GM06990 (cell line): ENCODE results near the gene SMIM38.

Source experiments
- DNase-seq: peaks from one replicate; pipeline ENCODE4 v3.0.0-alpha.2; 2011; ENCODE audit not compliant: insufficient read length; ENCODE audit errors: extremely low read depth
- H3K27me3 ChIP-seq: replicated peaks from 2 replicates; pipeline ENCODE4 v1.6.0; 2011; ENCODE audit warnings: low read length; ENCODE audit not compliant: control insufficient read depth, insufficient read depth
- H3K36me3 ChIP-seq: 2 replicates; pipeline ENCODE4 v1.5.1; 2011; ENCODE audit warnings: low read length; ENCODE audit not compliant: control insufficient read depth, insufficient read depth
- H3K4me3 ChIP-seq: replicated peaks from 2 replicates; pipeline ENCODE4 v1.5.1; 2011; ENCODE audit warnings: low read depth, mild to moderate bottlenecking, control low read depth, low read length
- CTCF ChIP-seq: IDR thresholded peaks from 2 replicates; pipeline ENCODE4 v1.5.1; 2011; ENCODE audit warnings: low read length, control low read depth, mild to moderate bottlenecking, inconsistent platforms; ENCODE audit not compliant: insufficient read depth, poor library complexity, severe bottlenecking

SMIM38 gene

GRCh38 chr11:69123593-69124545 lies 31.9 kb upstream of the SMIM38 start:
- H3K4me3 ChIP-seq = no peak overlapping the region

GRCh38 chr11:69125861-69126260 lies 29.9 kb upstream of the SMIM38 start:
- no peaks in the 10 kb centered on the region for H3K27me3 ChIP-seq
- no peak for TF ChIP-seq CTCF
- H3K4me3 ChIP-seq = no peak overlapping the region
- no peaks in the 10 kb centered on the region for H3K36me3 ChIP-seq
- DNase-seq = no peak

More at GRCh38 chr11:69123593-69124545, 31.9 kb upstream of the SMIM38 start:
- Histone ChIP-seq H3K27me3 (no peaks in the 10 kb centered on the region), H3K36me3 (no peaks in the 10 kb centered on the region)
- DNase-seq = peak; percentile 37
- peak; percentile 38 for TF ChIP-seq CTCF

GRCh38 chr11:69126286-69126685 lies 29.4 kb upstream of the SMIM38 start:
- no peak for TF ChIP-seq CTCF
- no peak for DNase-seq
- H3K4me3 ChIP-seq = no peak overlapping the region
- no peaks in the 10 kb centered on the region for H3K36me3 ChIP-seq
- no peaks in the 10 kb centered on the region for H3K27me3 ChIP-seq

- H3K27me3 ChIP-seq = no peaks in the 10 kb centered on the region
- TF ChIP-seq CTCF = no peak
- DNase-seq = no peak
- H3K4me3 ChIP-seq = no peak overlapping the region
- no peaks in the 10 kb centered on the region for H3K36me3 ChIP-seq
Observed at GRCh38 chr11:69127081-69127850, 28.5 kb upstream of the SMIM38 start.

GRCh38 chr11:69127884-69128283 lies 27.9 kb upstream of the SMIM38 start:
- Histone ChIP-seq H3K27me3 (no peaks in the 10 kb centered on the region), H3K36me3 (no peaks in the 10 kb centered on the region), H3K4me3 (no peak overlapping the region)
- DNase-seq = no peak
- no peak for TF ChIP-seq CTCF
